Measurements from ENCODE around the gene ILDR2.

The ILDR2 gene

GRCh38 chr1:166975361-166976129 lies at the start of gene ILDR2:
Gene ILDR2, minus strand, starts transcription at chr1:166975540. Its CDS starts 272 bp downstream, at chr1:166975268.
- no peaks in the 10 kb centered on the region for H3K36me3 ChIP-seq (ENCODE audit: insufficient read depth, low read length)
- no peaks in the 10 kb centered on the region for H3K9me2 ChIP-seq (replicated peaks; ENCODE audit: low read depth, low read length)
- H3K4me1 ChIP-seq (ENCODE audit: insufficient read depth, low read length, poor library complexity, severe bottlenecking): peaks cover 47% of the 10 kb centered on the region
- TF ChIP-seq EZH2phosphoT487 (IDR thresholded peaks at IDR 0.05; ENCODE audit: borderline replicate concordance) (no peak), CTCF (conservative IDR thresholded peaks at IDR 0.05; ENCODE audit: low read length) (no peak)
- peak within 1 kb of the TSS; percentile 89 for H2AFZ ChIP-seq (ENCODE audit: low read length)
- H3K4me2 ChIP-seq (ENCODE audit: low read depth, low read length, poor library complexity, severe bottlenecking): peak within 1 kb of the TSS; percentile 96
- no peaks in the 10 kb centered on the region; the same call in 1 of the 2 replicates for H3K79me2 ChIP-seq (ENCODE audit: insufficient read depth, low read length)
- no peaks in the 10 kb centered on the region for H3F3A ChIP-seq (ENCODE audit: low read depth)
- no peaks in the 10 kb centered on the region for H3K9me3 ChIP-seq (ENCODE audit: insufficient read depth, low read depth, low read length)
- H3K27me3 ChIP-seq (ENCODE audit: insufficient read depth, low read length, poor library complexity, severe bottlenecking): no peaks in the 10 kb centered on the region
- H3K9ac ChIP-seq (ENCODE audit: low read depth, low read length, poor library complexity, severe bottlenecking): peak within 1 kb of the TSS; percentile 70
- no peaks in the 10 kb centered on the region for H4K20me1 ChIP-seq (ENCODE audit: insufficient read depth, low read length, poor library complexity, severe bottlenecking)
- peak within 1 kb of the TSS; percentile 90 for H3K4me3 ChIP-seq (ENCODE audit: low read length, poor library complexity, severe bottlenecking)

GRCh38 chr1:167022384-167022783 lies 47.0 kb upstream of the ILDR2 start:
- no peaks in the 10 kb centered on the region for H3K27me3 ChIP-seq (ENCODE audit: insufficient read depth, low read length, poor library complexity, severe bottlenecking)
- no peak overlapping the region for H3K4me2 ChIP-seq (ENCODE audit: low read depth, low read length, poor library complexity, severe bottlenecking)
- H3K9ac ChIP-seq (ENCODE audit: low read depth, low read length, poor library complexity, severe bottlenecking): no peak overlapping the region
- no peaks in the 10 kb centered on the region for H3K36me3 ChIP-seq (ENCODE audit: insufficient read depth, low read length)
- H3K9me2 ChIP-seq (replicated peaks; ENCODE audit: low read depth, low read length): no peaks in the 10 kb centered on the region
- TF ChIP-seq CTCF (conservative IDR thresholded peaks at IDR 0.05; ENCODE audit: low read length): no peak
- TF ChIP-seq EZH2phosphoT487 (IDR thresholded peaks at IDR 0.05; ENCODE audit: borderline replicate concordance): no peak
- H3K79me2 ChIP-seq (ENCODE audit: insufficient read depth, low read length): no peaks in the 10 kb centered on the region
- no peak overlapping the region for H2AFZ ChIP-seq (ENCODE audit: low read length)
- no peaks in the 10 kb centered on the region for H3F3A ChIP-seq (ENCODE audit: low read depth)
- H3K9me3 ChIP-seq (ENCODE audit: insufficient read depth, low read depth, low read length): no peaks in the 10 kb centered on the region
- H4K20me1 ChIP-seq (ENCODE audit: insufficient read depth, low read length, poor library complexity, severe bottlenecking): no peaks in the 10 kb centered on the region
- no peak overlapping the region for H3K4me3 ChIP-seq (ENCODE audit: low read length, poor library complexity, severe bottlenecking)
- no peaks in the 10 kb centered on the region for H3K4me1 ChIP-seq (ENCODE audit: insufficient read depth, low read length, poor library complexity, severe bottlenecking)

GRCh38 chr1:167016100-167016750 lies 40.9 kb upstream of the ILDR2 start:
- Histone ChIP-seq H3F3A (ENCODE audit: low read depth) (no peaks in the 10 kb centered on the region), H3K4me2 (ENCODE audit: low read depth, low read length, poor library complexity, severe bottlenecking) (no peak overlapping the region), H3K4me3 (ENCODE audit: low read length, poor library complexity, severe bottlenecking) (no peak overlapping the region), H2AFZ (ENCODE audit: low read length) (no peak overlapping the region), H3K9me3 (ENCODE audit: insufficient read depth, low read depth, low read length) (no peaks in the 10 kb centered on the region), H3K4me1 (ENCODE audit: insufficient read depth, low read length, poor library complexity, severe bottlenecking) (no peaks in the 10 kb centered on the region), H3K27me3 (ENCODE audit: insufficient read depth, low read length, poor library complexity, severe bottlenecking) (no peaks in the 10 kb centered on the region), H3K36me3 (ENCODE audit: insufficient read depth, low read length) (no peaks in the 10 kb centered on the region), H4K20me1 (ENCODE audit: insufficient read depth, low read length, poor library complexity, severe bottlenecking) (no peaks in the 10 kb centered on the region), H3K9ac (ENCODE audit: low read depth, low read length, poor library complexity, severe bottlenecking) (no peak overlapping the region), H3K79me2 (ENCODE audit: insufficient read depth, low read length) (no peaks in the 10 kb centered on the region), H3K9me2 (replicated peaks; ENCODE audit: low read depth, low read length) (no peaks in the 10 kb centered on the region)
- TF ChIP-seq CTCF (conservative IDR thresholded peaks at IDR 0.05; ENCODE audit: low read length): no peak
- no peak for TF ChIP-seq EZH2phosphoT487 (IDR thresholded peaks at IDR 0.05; ENCODE audit: borderline replicate concordance)
